WTC11 (cell line): Measurements from ENCODE around the gene LRTM2. TPM values are rescaled to one million over a fixed set of nuclear protein-coding genes. Genes with fewer than 3 reads are reported as not detected.

Experiments
- ATAC-seq: fragments of 200-7000 bp; cut with Tn5 transposase; 2 replicates; pipeline ENCODE4 v1.10.0; 2021; ENCODE audit warnings: mild to moderate bottlenecking, moderate library complexity
- CTCF ChIA-PET: fragments of 300-600 bp; sonication (Branson Sonifier 250); formaldehyde crosslinking; loops from one replicate; lab custom pipeline; 2021; ENCODE audit warnings: antibody characterized with exemption; lab: Charles Lee
- POLR2A ChIA-PET: fragments of 350-600 bp; sonication (Branson Sonifier 250); formaldehyde crosslinking; loops from one replicate; lab custom pipeline; 2021; ENCODE audit warnings: antibody characterized with exemption; lab: Charles Lee
- DNase-seq: peaks from one replicate; pipeline ENCODE4 v3.0.0; 2021; ENCODE audit warnings: low spot score
- H3K27ac Mint-ChIP-seq: 2 replicates; pipeline ENCODE4 v1.8.0; 2021; ENCODE audit warnings: mixed read lengths
- H3K27me3 Mint-ChIP-seq: 2 replicates; pipeline ENCODE4 v1.8.0; 2021; ENCODE audit warnings: low read depth, mild to moderate bottlenecking, moderate library complexity, mixed read lengths
- H3K36me3 Mint-ChIP-seq: 2 replicates; pipeline ENCODE4 v1.8.0; 2021; ENCODE audit warnings: mixed read lengths
- H3K4me1 Mint-ChIP-seq: 2 replicates; pipeline ENCODE4 v1.8.0; 2022; ENCODE audit warnings: mixed read lengths
- H3K4me3 Mint-ChIP-seq: 2 replicates; pipeline ENCODE4 v1.8.0; 2021; ENCODE audit warnings: mild to moderate bottlenecking, moderate library complexity, mixed read lengths
- H3K9me3 Mint-ChIP-seq: 2 replicates; pipeline ENCODE4 v1.8.0; 2021; ENCODE audit warnings: mixed read lengths
- ATF2 ChIP-seq: sonication (generic); formaldehyde crosslinking; IDR thresholded peaks from 2 replicates; pipeline ENCODE4 v1.8.1; 2022; ENCODE audit warnings: low read depth, missing genetic modification reagents, borderline replicate concordance
- ATF3 ChIP-seq: sonication (generic); formaldehyde crosslinking; conservative IDR thresholded peaks from 2 replicates; pipeline ENCODE4 v1.8.1; 2022; ENCODE audit warnings: mild to moderate bottlenecking, missing genetic modification reagents
- GABPB1 ChIP-seq: sonication (generic); formaldehyde crosslinking; IDR thresholded peaks from 2 replicates; pipeline ENCODE4 v1.8.1; 2023; ENCODE audit warnings: mild to moderate bottlenecking, missing genetic modification reagents
- GTF2I ChIP-seq: fragments of 250-450 bp; sonication (Bioruptor Pico); conservative IDR thresholded peaks from 2 replicates; pipeline ENCODE4 v1.4.0; 2021; ENCODE audit warnings: mild to moderate bottlenecking
- MXD4 ChIP-seq: fragments of 250-450 bp; sonication (Bioruptor Pico); IDR thresholded peaks from 2 replicates; pipeline ENCODE4 v1.8.0; 2021; ENCODE audit warnings: mild to moderate bottlenecking, moderate library complexity, borderline replicate concordance
- MYBL2 ChIP-seq: sonication (generic); formaldehyde crosslinking; IDR thresholded peaks from 2 replicates; pipeline ENCODE4 v1.8.1; 2023; ENCODE audit warnings: mild to moderate bottlenecking, moderate library complexity, missing genetic modification reagents
- NFE2L1 ChIP-seq: sonication (generic); formaldehyde crosslinking; IDR thresholded peaks from 2 replicates; pipeline ENCODE4 v1.8.1; 2023; ENCODE audit warnings: missing genetic modification reagents
- SMAD3 ChIP-seq: sonication (generic); formaldehyde crosslinking; IDR thresholded peaks from 2 replicates; pipeline ENCODE4 v1.8.0; 2022; ENCODE audit warnings: missing genetic modification reagents, mild to moderate bottlenecking, borderline replicate concordance
- SMAD4 ChIP-seq: sonication (generic); formaldehyde crosslinking; IDR thresholded peaks from 2 replicates; pipeline ENCODE4 v1.8.0; 2022; ENCODE audit warnings: mild to moderate bottlenecking, missing genetic modification reagents
- ZBTB21 ChIP-seq: sonication (generic); formaldehyde crosslinking; IDR thresholded peaks from 2 replicates; pipeline ENCODE4 v1.8.1; 2023; ENCODE audit warnings: mild to moderate bottlenecking, missing genetic modification reagents, borderline replicate concordance
- ZNF138 ChIP-seq: sonication (generic); formaldehyde crosslinking; conservative IDR thresholded peaks from 2 replicates; pipeline ENCODE4 v1.8.1; 2022; ENCODE audit warnings: mild to moderate bottlenecking, moderate library complexity, missing genetic modification reagents
- ZNF263 ChIP-seq: sonication (generic); formaldehyde crosslinking; IDR thresholded peaks from 2 replicates; pipeline ENCODE4 v1.8.1; 2022; ENCODE audit warnings: low read depth, mild to moderate bottlenecking, moderate library complexity, missing genetic modification reagents
- ZNF416 ChIP-seq: fragments of 250-450 bp; sonication (Bioruptor Pico); IDR thresholded peaks from 2 replicates; pipeline ENCODE4 v1.9.0; 2021; ENCODE audit warnings: mild to moderate bottlenecking, inconsistent platforms
- ZNF532 ChIP-seq: fragments of 250-450 bp; sonication (Bioruptor Pico); IDR thresholded peaks from 2 replicates; pipeline ENCODE4 v1.9.0; 2021; ENCODE audit warnings: mild to moderate bottlenecking, borderline replicate concordance
- total RNA-seq: library from RNA; stranded (reverse); gene quantifications from 3 replicates; pipeline ENCODE4 v1.2.3, GENCODE V29; 2021
- TF ChIP-seq, protein P1 (sequence below): sonication (generic); formaldehyde crosslinking; IDR thresholded peaks from 2 replicates; pipeline ENCODE4 v1.8.1; 2022; ENCODE audit warnings: missing genetic modification reagents, borderline replicate concordance
- TF ChIP-seq, protein P2 (sequence below): sonication (generic); formaldehyde crosslinking; IDR thresholded peaks from 2 replicates; pipeline ENCODE4 v1.8.0; 2022; ENCODE audit warnings: mild to moderate bottlenecking, missing genetic modification reagents
- TF ChIP-seq, protein P3 (sequence below): sonication (generic); formaldehyde crosslinking; IDR thresholded peaks from 2 replicates; pipeline ENCODE4 v1.8.1; 2023; ENCODE audit warnings: mild to moderate bottlenecking, missing genetic modification reagents
- TF ChIP-seq, protein P4 (sequence below): sonication (generic); formaldehyde crosslinking; IDR thresholded peaks from 2 replicates; pipeline ENCODE4 v1.8.1; 2022; ENCODE audit warnings: mild to moderate bottlenecking, moderate library complexity, missing genetic modification reagents
- TF ChIP-seq, protein P5 (sequence below): sonication (generic); formaldehyde crosslinking; IDR thresholded peaks from 2 replicates; pipeline ENCODE4 v1.8.0; 2022; ENCODE audit warnings: mild to moderate bottlenecking, missing genetic modification reagents

The LRTM2 gene
- total RNA-seq, 1 experiment from 2014 or later = 0.66 TPM

GRCh38 chr12:1852076-1852475 lies 31.7 kb downstream of the LRTM2 start:
- Mint-ChIP-seq H3K27ac (no peak overlapping the region), H3K4me3 (no peak overlapping the region), H3K36me3 (peaks cover 17% of the 10 kb centered on the region), H3K27me3 (peaks cover 5% of the 10 kb centered on the region)
- ATAC-seq (no peak), DNase-seq (no peak)
- ChIA-PET CTCF (no interaction called here), POLR2A (no interaction called here)
- TF ChIP-seq ZNF138 (no peak), ZNF416 (CRISPR knock-in tag) (no peak), ATF3 (no peak), GTF2I (CRISPR knock-in tag) (no peak), SMAD3 (CRISPR knock-in tag) (no peak), GABPB1 (CRISPR knock-in tag) (no peak), ATF2 (CRISPR knock-in tag) (no peak), MXD4 (no peak), ZNF532 (CRISPR knock-in tag) (no peak), ZNF263 (CRISPR knock-in tag) (no peak), ZBTB21 (CRISPR knock-in tag) (no peak), NFE2L1 (CRISPR knock-in tag) (no peak), MYBL2 (CRISPR knock-in tag) (no peak), SMAD4 (CRISPR knock-in tag) (no peak)
- TF ChIP-seq, protein P1, sequence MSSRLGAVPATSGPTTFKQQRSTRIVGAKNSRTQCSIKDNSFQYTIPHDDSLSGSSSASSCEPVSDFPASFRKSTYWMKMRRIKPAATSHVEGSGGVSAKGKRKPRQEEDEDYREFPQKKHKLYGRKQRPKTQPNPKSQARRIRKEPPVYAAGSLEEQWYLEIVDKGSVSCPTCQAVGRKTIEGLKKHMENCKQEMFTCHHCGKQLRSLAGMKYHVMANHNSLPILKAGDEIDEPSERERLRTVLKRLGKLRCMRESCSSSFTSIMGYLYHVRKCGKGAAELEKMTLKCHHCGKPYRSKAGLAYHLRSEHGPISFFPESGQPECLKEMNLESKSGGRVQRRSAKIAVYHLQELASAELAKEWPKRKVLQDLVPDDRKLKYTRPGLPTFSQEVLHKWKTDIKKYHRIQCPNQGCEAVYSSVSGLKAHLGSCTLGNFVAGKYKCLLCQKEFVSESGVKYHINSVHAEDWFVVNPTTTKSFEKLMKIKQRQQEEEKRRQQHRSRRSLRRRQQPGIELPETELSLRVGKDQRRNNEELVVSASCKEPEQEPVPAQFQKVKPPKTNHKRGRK (CRISPR knock-in tag) = no peak
- TF ChIP-seq, protein P2, sequence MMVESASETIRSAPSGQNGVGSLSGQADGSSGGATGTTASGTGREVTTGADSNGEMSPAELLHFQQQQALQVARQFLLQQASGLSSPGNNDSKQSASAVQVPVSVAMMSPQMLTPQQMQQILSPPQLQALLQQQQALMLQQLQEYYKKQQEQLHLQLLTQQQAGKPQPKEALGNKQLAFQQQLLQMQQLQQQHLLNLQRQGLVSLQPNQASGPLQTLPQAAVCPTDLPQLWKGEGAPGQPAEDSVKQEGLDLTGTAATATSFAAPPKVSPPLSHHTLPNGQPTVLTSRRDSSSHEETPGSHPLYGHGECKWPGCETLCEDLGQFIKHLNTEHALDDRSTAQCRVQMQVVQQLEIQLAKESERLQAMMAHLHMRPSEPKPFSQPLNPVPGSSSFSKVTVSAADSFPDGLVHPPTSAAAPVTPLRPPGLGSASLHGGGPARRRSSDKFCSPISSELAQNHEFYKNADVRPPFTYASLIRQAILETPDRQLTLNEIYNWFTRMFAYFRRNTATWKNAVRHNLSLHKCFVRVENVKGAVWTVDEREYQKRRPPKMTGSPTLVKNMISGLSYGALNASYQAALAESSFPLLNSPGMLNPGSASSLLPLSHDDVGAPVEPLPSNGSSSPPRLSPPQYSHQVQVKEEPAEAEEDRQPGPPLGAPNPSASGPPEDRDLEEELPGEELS = no peak
- TF ChIP-seq, protein P3, sequence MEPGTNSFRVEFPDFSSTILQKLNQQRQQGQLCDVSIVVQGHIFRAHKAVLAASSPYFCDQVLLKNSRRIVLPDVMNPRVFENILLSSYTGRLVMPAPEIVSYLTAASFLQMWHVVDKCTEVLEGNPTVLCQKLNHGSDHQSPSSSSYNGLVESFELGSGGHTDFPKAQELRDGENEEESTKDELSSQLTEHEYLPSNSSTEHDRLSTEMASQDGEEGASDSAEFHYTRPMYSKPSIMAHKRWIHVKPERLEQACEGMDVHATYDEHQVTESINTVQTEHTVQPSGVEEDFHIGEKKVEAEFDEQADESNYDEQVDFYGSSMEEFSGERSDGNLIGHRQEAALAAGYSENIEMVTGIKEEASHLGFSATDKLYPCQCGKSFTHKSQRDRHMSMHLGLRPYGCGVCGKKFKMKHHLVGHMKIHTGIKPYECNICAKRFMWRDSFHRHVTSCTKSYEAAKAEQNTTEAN (CRISPR knock-in tag) = no peak
- TF ChIP-seq, protein P4, sequence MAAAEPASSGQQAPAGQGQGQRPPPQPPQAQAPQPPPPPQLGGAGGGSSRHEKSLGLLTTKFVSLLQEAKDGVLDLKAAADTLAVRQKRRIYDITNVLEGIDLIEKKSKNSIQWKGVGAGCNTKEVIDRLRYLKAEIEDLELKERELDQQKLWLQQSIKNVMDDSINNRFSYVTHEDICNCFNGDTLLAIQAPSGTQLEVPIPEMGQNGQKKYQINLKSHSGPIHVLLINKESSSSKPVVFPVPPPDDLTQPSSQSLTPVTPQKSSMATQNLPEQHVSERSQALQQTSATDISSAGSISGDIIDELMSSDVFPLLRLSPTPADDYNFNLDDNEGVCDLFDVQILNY (CRISPR knock-in tag) = no peak
- TF ChIP-seq, protein P5, sequence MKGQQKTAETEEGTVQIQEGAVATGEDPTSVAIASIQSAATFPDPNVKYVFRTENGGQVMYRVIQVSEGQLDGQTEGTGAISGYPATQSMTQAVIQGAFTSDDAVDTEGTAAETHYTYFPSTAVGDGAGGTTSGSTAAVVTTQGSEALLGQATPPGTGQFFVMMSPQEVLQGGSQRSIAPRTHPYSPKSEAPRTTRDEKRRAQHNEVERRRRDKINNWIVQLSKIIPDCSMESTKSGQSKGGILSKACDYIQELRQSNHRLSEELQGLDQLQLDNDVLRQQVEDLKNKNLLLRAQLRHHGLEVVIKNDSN = no peak
- TF ChIP-seq, all 79 proteins: peak for 0
- peaks cover 9% of the 10 kb centered on the region for H3K4me1 Mint-ChIP-seq
- H3K9me3 Mint-ChIP-seq = peaks cover 35% of the 10 kb centered on the region
